Mammary epithelial cell (primary cell): Measurements from ENCODE around the gene MRPS10.

Source experiments
- CTCF ChIP-seq, 2 donors: IDR thresholded peaks in 1 of 2; conservative IDR thresholded peaks in 1 of 2; 2 replicates each; pipeline ENCODE4 v1.5.1; 2011 to 2012; ENCODE audit warnings: inconsistent platforms in 2 of 2, low read length in 2 of 2, mild to moderate bottlenecking in 2 of 2, control low read depth in 1 of 2, low read depth in 1 of 2; ENCODE audit not compliant: insufficient read depth in 1 of 2; ENCODE audit errors: extremely low read depth in 1 of 2
- EZH2 ChIP-seq: IDR thresholded peaks from 2 replicates; pipeline ENCODE4 v1.6.1; 2012; ENCODE audit warnings: low read length, inconsistent platforms, borderline replicate concordance

DNA sequence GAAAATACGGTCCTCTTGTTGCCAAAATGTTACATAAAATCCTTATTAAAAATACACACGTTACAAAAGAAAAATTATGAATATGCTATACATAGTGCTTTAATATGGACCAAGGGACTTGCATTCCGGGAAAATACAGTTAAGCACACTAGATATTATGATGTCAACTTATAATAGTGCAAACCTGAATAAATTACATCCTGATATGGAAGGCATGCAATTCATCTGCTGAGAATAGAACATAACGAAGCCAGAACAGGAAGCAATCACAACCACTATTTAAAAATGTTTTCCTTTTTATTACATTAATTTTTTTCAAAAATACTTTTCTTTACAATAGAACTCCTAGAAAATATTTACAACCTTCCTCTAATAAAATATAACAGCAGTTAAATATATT is 7.8 kb upstream of the MRPS10 start:
- TF ChIP-seq CTCF (conservative IDR thresholded peaks at IDR 0.05 in 1 of 2, IDR thresholded peaks at IDR 0.05 in 1 of 2; ENCODE audit: extremely low read depth in 1 of 2, insufficient read depth in 1 of 2, low read depth in 1 of 2, low read length in 2 of 2) (no peak), EZH2 (no peak)
